AG10803 (cell line): ENCODE results near the gene MAP3K2.

Experiments
- DNase-seq: peaks from one replicate; pipeline ENCODE4 v3.0.0; 2010; ENCODE audit warnings: low read depth
- H3K4me3 ChIP-seq: 2 replicates; pipeline ENCODE4 v1.5.1; 2011; ENCODE audit warnings: mild to moderate bottlenecking, low read length, control low read depth
- TF ChIP-seq, protein P1 (sequence below): conservative IDR thresholded peaks from 2 replicates; pipeline ENCODE4 v1.5.1; 2011; ENCODE audit warnings: mild to moderate bottlenecking, low read length, control low read depth, inconsistent platforms

Gene MAP3K2

GRCh38 chr2:127386246-127386645, 1.5 kb downstream of the MAP3K2 start:
- TF ChIP-seq, protein P1, sequence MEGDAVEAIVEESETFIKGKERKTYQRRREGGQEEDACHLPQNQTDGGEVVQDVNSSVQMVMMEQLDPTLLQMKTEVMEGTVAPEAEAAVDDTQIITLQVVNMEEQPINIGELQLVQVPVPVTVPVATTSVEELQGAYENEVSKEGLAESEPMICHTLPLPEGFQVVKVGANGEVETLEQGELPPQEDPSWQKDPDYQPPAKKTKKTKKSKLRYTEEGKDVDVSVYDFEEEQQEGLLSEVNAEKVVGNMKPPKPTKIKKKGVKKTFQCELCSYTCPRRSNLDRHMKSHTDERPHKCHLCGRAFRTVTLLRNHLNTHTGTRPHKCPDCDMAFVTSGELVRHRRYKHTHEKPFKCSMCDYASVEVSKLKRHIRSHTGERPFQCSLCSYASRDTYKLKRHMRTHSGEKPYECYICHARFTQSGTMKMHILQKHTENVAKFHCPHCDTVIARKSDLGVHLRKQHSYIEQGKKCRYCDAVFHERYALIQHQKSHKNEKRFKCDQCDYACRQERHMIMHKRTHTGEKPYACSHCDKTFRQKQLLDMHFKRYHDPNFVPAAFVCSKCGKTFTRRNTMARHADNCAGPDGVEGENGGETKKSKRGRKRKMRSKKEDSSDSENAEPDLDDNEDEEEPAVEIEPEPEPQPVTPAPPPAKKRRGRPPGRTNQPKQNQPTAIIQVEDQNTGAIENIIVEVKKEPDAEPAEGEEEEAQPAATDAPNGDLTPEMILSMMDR: no peak
- DNase-seq: peak; percentile 41
- peak overlapping the region; percentile 88 for H3K4me3 ChIP-seq

DNA sequence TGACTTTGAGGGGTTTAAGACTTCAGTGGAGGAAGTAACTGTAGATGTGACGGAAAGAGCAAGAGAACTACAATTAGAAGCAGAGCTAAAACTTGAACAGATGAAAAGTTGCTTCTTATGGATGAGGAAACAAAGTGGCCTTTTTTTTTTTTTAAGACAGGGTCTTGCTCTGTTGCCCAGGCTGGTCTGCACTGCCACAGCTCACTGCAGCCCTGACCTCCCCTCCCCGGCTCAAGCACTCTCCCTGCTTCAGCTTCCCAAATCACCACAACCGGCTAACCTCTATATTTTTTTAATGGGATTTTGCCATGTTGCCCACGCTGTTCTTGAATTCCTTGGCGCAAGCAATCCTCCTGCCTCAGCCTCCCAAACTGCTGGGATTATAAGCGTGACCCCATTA, 3.2 kb downstream of the MAP3K2 start:
- H3K4me3 ChIP-seq: no peak overlapping the region
- TF ChIP-seq, protein P1: no peak
- DNase-seq: no peak

GRCh38 chr2:127382831-127383230, 4.9 kb downstream of the MAP3K2 start:
- TF ChIP-seq, protein P1: no peak
- DNase-seq: no peak
- no peak overlapping the region for H3K4me3 ChIP-seq

GRCh38 chr2:127381762-127382161, 6.0 kb downstream of the MAP3K2 start:
- no peak for DNase-seq
- TF ChIP-seq, protein P1: no peak
- no peak overlapping the region for H3K4me3 ChIP-seq

DNA sequence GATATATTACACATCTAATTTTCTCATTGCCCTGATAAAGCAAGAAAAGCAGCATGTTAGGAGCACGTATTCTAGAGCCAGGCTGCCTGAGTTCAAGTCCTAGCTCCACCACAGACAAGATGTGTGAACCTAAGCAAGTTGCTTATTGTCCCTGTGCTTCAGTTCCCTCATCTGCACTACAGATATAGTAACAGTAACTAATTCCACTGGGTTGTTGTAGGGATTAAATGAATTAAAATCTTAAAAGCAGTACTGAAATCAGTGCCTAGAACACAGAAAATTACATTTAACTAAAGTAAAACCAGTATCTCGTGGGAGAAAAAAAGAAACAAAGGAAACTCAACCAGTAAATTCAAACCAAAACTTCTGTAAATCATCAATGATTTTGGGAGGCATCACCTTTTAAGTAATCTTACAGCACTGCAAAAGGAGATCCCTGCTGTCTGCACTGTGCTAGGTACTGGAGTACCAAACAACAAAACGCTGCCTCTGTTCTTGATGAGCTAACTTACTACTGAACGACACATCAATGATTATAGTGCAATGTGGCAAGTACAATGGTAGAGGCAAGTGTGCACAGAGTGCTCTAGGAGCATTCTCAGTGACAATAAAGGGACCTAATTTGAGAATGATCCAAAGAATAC, 7.9 kb downstream of the MAP3K2 start:
- no peak overlapping the region for H3K4me3 ChIP-seq
- TF ChIP-seq, protein P1: no peak
- no peak for DNase-seq

DNA sequence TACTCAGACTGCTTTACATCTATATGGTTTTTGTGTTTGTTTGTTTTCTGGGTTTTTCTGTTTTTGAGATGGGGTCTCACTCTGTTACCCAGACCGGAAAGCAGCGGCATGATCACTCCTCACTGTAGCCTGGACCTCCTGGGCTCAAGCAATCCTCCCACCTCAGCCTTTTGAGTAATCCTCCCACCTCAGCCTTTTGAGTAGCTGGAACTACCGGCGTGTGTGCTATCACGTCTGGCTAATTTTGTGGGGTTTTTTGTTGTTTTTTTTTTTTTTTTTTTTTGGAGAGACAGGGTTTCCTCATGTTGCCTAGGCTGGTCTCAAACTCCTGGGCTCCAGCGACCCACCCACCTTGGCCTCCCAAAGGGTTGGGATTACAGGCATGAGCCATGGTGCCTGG, 9.1 kb downstream of the MAP3K2 start:
- no peak for DNase-seq
- TF ChIP-seq, protein P1: no peak
- no peak overlapping the region for H3K4me3 ChIP-seq

DNA sequence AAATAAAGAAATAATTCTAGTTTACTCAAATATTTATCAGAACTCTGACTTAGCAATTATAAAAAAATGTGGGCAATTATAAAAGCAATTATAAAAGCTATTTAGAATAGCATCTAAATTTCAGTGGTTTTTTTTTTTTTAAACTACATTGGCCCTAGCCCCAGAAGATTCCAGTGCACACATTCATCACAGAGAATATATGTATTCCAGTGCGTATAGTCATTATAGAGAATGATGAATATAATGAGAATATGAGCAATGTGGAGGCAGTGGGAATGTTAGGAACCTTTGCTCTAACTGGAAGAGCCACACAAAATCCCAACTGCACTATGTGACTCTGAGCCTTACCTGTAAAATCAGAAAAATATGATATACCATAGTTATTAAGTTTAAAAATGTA, 10.5 kb downstream of the MAP3K2 start:
- no peak overlapping the region for H3K4me3 ChIP-seq
- no peak for DNase-seq
- TF ChIP-seq, protein P1: no peak
